K562 (cell line): Measurements from ENCODE around the gene APOC1. TPM values are rescaled to one million over a fixed set of nuclear protein-coding genes. Genes with fewer than 3 reads are reported as not detected.

ENCODE experiments used
- ATF7 ChIP-seq: fragments of 450-650 bp; IDR thresholded peaks from 2 replicates; pipeline ENCODE4 v1.7.1; 2014; ENCODE audit warnings: mild to moderate bottlenecking, moderate library complexity
- CAMTA2 ChIP-seq: fragments of 250-450 bp; sonication (Bioruptor Pico); conservative IDR thresholded peaks from 2 replicates; pipeline ENCODE4 v1.5.1; 2022
- ELF4 ChIP-seq: fragments of 450-650 bp; formaldehyde crosslinking; IDR thresholded peaks from 2 replicates; pipeline ENCODE4 v1.4.0; 2022; ENCODE audit warnings: missing genetic modification characterization
- PHB ChIP-seq: fragments of 250-450 bp; sonication (Bioruptor Pico); IDR thresholded peaks from 2 replicates; pipeline ENCODE4 v1.5.0; 2021
- PTBP1 ChIP-seq: fragments of 200-400 bp; formaldehyde crosslinking; IDR thresholded peaks from 2 replicates; pipeline ENCODE4 v1.6.1; 2017; ENCODE audit warnings: low read depth, low read length
- RCOR1 ChIP-seq, 2 experiments: IDR thresholded peaks; 2 replicates each; pipeline ENCODE4 v1.6.1; 2012; ENCODE audit warnings: low read depth in 2 of 2, low read length in 2 of 2, borderline replicate concordance in 1 of 2, improper control_type of control experiment in 1 of 2
- RFX5 ChIP-seq: IDR thresholded peaks from 2 replicates; pipeline ENCODE4 v1.6.1; 2011; ENCODE audit warnings: low read depth, mild to moderate bottlenecking, improper control_type of control experiment, low read length
- SMAD4 ChIP-seq: fragments of 250-450 bp; sonication (Bioruptor Pico); conservative IDR thresholded peaks from 2 replicates; pipeline ENCODE4 v1.8.0; 2021; ENCODE audit warnings: inconsistent platforms, mild to moderate bottlenecking, moderate library complexity
- TRIM28 ChIP-seq: fragments of 450-650 bp; IDR thresholded peaks from 2 replicates; pipeline ENCODE4 v1.6.1; 2017
- ZNF232 ChIP-seq: sonication (generic); formaldehyde crosslinking; IDR thresholded peaks from 2 replicates; pipeline ENCODE4 v1.8.0; 2022; ENCODE audit warnings: mild to moderate bottlenecking, missing genetic modification reagents
- ZNF561 ChIP-seq: fragments of 450-650 bp; formaldehyde crosslinking; conservative IDR thresholded peaks from 2 replicates; pipeline ENCODE4 v1.4.0; 2020; ENCODE audit warnings: mild to moderate bottlenecking, moderate library complexity
- ZNF830 ChIP-seq: fragments of 250-450 bp; sonication (Bioruptor Pico); IDR thresholded peaks from 2 replicates; pipeline ENCODE4 v1.5.0; 2021; ENCODE audit warnings: mild to moderate bottlenecking
- polyA plus RNA-seq, 8 experiments: library from polyadenylated mRNA; depleted of rRNA in 4 of 8; stranded (reverse) in 5 of 8; unstranded in 3 of 8; fragments of >200 nt; fragmentation: Nextera tagmentation in 2 of 8; fragmentation: Illumina TruSeq in 1 of 8; extraction: Ambion mirVana in 2 of 8; extraction: Trizol in 1 of 8; gene quantifications; 2 replicates each; pipeline versions ENCODE4 v1.2.1 to v1.2.3, GENCODE V29; 2011 to 2014; ENCODE audit warnings: inconsistent platforms in 1 of 8, missing spikeins in 1 of 8
- total RNA-seq, 7 experiments: library from RNA; depleted of rRNA in 6 of 7; stranded (reverse); fragments of >200 nt in 6 of 7; fragmentation: Illumina TruSeq in 2 of 7; extraction: Trizol in 2 of 7; gene quantifications; 2 replicates each; pipeline versions ENCODE4 v1.2.1 to v1.2.3, GENCODE V29; 2011 to 2021; ENCODE audit warnings: low replicate concordance in 1 of 7
- TF ChIP-seq, protein P1 (sequence below), 3 experiments: IDR thresholded peaks in 2 of 3; conservative IDR thresholded peaks in 1 of 3; 2 replicates each; pipeline ENCODE4 v1.5.1; 2011 to 2012; ENCODE audit warnings: low read length in 3 of 3, mild to moderate bottlenecking in 3 of 3, control low read depth in 2 of 3, improper control_type of control experiment in 1 of 3, inconsistent platforms in 1 of 3, low read depth in 1 of 3, mixed read lengths in 1 of 3, moderate library complexity in 1 of 3; ENCODE audit not compliant: insufficient read depth in 2 of 3
- TF ChIP-seq, protein P2 (sequence below): fragments of 250-450 bp; sonication (Bioruptor Pico); IDR thresholded peaks from 2 replicates; pipeline ENCODE4 v1.9.0; 2021; ENCODE audit warnings: mild to moderate bottlenecking, inconsistent platforms
- TF ChIP-seq, protein P3 (sequence below), 2 experiments: IDR thresholded peaks; 2 replicates each; pipeline ENCODE4 v1.6.1; 2012; ENCODE audit warnings: improper control_type of control experiment in 2 of 2, low read depth in 2 of 2, low read length in 2 of 2, borderline replicate concordance in 1 of 2
- TF ChIP-seq, protein P4 (sequence below): fragments of 450-650 bp; IDR thresholded peaks from 2 replicates; pipeline ENCODE4 v1.6.1; 2017; ENCODE audit warnings: antibody characterized with exemption
- TF ChIP-seq, protein P5 (sequence below): sonication (generic); formaldehyde crosslinking; IDR thresholded peaks from 2 replicates; pipeline ENCODE4 v1.8.0; 2023; ENCODE audit warnings: mild to moderate bottlenecking, missing genetic modification reagents

The APOC1 gene
- total and polyA plus RNA-seq, 9 of the 15 experiments (the other 6 are each of a cell fraction or from before 2014, with no cell fraction given) = 115 to 408 (median 220) TPM

DNA sequence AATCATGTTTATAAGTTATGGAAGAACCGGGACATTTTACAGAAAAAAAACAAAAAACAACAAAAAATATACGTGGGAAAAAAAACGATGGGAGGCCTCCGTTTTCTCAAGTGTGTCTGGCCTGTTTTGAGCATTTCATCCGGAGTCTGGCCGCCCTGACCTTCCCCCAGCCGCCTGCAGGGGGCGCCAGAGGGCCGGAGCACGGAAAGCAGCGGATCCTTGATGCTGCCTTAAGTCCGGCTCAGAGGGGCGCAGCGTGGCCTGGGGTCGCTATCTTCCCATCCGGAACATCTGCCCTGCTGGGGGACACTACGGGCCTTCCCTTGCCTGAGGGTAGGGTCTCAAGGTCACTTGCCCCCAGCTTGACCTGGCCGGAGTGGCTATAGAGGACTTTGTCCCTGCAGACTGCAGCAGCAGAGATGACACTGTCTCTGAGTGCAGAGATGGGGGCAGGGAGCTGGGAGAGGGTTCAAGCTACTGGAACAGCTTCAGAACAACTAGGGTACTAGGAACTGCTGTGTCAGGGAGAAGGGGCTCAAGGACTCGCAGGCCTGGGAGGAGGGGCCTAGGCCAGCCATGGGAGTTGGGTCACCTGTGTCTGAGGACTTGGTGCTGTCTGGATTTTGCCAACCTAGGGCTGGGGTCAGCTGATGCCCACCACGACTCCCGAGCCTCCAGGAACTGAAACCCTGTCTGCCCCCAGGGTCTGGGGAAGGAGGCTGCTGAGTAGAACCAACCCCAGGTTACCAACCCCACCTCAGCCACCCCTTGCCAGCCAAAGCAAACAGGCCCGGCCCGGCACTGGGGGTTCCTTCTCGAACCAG, 10.6 kb upstream of the APOC1 start (continued):
- TF ChIP-seq, protein P1, sequence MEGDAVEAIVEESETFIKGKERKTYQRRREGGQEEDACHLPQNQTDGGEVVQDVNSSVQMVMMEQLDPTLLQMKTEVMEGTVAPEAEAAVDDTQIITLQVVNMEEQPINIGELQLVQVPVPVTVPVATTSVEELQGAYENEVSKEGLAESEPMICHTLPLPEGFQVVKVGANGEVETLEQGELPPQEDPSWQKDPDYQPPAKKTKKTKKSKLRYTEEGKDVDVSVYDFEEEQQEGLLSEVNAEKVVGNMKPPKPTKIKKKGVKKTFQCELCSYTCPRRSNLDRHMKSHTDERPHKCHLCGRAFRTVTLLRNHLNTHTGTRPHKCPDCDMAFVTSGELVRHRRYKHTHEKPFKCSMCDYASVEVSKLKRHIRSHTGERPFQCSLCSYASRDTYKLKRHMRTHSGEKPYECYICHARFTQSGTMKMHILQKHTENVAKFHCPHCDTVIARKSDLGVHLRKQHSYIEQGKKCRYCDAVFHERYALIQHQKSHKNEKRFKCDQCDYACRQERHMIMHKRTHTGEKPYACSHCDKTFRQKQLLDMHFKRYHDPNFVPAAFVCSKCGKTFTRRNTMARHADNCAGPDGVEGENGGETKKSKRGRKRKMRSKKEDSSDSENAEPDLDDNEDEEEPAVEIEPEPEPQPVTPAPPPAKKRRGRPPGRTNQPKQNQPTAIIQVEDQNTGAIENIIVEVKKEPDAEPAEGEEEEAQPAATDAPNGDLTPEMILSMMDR (IDR thresholded peaks at IDR 0.05 in 2 of 3, conservative IDR thresholded peaks at IDR 0.05 in 1 of 3; ENCODE audit: insufficient read depth in 2 of 3, low read depth in 1 of 3, low read length in 3 of 3) = peak; percentile 93 to 98 (median 94)
- TF ChIP-seq RCOR1 (IDR thresholded peaks at IDR 0.05; ENCODE audit: borderline replicate concordance in 1 of 2, low read depth in 2 of 2, low read length in 2 of 2) (0 out of 4 replicates have a peak, but pooled peaks of 1 of the 2 experiments have one; percentile 19), ZNF830 (0 out of 2 replicates have a peak, but pooled peaks have one; percentile 9), CAMTA2 (CRISPR knock-in tag) (peak; percentile 15; the same call in 1 of the 2 replicates), TRIM28 (no peak), ATF7 (no peak), ZNF232 (CRISPR knock-in tag) (no peak), RFX5 (no peak), ELF4 (no peak), SMAD4 (CRISPR knock-in tag) (peak; percentile 74; the same call in 1 of the 2 replicates), PTBP1 (no peak), PHB (CRISPR knock-in tag) (no peak), ZNF561 (CRISPR knock-in tag) (no peak)
- TF ChIP-seq, protein P2, sequence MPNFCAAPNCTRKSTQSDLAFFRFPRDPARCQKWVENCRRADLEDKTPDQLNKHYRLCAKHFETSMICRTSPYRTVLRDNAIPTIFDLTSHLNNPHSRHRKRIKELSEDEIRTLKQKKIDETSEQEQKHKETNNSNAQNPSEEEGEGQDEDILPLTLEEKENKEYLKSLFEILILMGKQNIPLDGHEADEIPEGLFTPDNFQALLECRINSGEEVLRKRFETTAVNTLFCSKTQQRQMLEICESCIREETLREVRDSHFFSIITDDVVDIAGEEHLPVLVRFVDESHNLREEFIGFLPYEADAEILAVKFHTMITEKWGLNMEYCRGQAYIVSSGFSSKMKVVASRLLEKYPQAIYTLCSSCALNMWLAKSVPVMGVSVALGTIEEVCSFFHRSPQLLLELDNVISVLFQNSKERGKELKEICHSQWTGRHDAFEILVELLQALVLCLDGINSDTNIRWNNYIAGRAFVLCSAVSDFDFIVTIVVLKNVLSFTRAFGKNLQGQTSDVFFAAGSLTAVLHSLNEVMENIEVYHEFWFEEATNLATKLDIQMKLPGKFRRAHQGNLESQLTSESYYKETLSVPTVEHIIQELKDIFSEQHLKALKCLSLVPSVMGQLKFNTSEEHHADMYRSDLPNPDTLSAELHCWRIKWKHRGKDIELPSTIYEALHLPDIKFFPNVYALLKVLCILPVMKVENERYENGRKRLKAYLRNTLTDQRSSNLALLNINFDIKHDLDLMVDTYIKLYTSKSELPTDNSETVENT (CRISPR knock-in tag) = no peak
- TF ChIP-seq, protein P3, sequence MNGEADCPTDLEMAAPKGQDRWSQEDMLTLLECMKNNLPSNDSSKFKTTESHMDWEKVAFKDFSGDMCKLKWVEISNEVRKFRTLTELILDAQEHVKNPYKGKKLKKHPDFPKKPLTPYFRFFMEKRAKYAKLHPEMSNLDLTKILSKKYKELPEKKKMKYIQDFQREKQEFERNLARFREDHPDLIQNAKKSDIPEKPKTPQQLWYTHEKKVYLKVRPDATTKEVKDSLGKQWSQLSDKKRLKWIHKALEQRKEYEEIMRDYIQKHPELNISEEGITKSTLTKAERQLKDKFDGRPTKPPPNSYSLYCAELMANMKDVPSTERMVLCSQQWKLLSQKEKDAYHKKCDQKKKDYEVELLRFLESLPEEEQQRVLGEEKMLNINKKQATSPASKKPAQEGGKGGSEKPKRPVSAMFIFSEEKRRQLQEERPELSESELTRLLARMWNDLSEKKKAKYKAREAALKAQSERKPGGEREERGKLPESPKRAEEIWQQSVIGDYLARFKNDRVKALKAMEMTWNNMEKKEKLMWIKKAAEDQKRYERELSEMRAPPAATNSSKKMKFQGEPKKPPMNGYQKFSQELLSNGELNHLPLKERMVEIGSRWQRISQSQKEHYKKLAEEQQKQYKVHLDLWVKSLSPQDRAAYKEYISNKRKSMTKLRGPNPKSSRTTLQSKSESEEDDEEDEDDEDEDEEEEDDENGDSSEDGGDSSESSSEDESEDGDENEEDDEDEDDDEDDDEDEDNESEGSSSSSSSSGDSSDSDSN (IDR thresholded peaks at IDR 0.05; ENCODE audit: borderline replicate concordance in 1 of 2, low read depth in 2 of 2, low read length in 2 of 2) = no peak
- TF ChIP-seq, protein P4, sequence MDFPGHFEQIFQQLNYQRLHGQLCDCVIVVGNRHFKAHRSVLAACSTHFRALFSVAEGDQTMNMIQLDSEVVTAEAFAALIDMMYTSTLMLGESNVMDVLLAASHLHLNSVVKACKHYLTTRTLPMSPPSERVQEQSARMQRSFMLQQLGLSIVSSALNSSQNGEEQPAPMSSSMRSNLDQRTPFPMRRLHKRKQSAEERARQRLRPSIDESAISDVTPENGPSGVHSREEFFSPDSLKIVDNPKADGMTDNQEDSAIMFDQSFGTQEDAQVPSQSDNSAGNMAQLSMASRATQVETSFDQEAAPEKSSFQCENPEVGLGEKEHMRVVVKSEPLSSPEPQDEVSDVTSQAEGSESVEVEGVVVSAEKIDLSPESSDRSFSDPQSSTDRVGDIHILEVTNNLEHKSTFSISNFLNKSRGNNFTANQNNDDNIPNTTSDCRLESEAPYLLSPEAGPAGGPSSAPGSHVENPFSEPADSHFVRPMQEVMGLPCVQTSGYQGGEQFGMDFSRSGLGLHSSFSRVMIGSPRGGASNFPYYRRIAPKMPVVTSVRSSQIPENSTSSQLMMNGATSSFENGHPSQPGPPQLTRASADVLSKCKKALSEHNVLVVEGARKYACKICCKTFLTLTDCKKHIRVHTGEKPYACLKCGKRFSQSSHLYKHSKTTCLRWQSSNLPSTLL = no peak
- TF ChIP-seq, protein P5, sequence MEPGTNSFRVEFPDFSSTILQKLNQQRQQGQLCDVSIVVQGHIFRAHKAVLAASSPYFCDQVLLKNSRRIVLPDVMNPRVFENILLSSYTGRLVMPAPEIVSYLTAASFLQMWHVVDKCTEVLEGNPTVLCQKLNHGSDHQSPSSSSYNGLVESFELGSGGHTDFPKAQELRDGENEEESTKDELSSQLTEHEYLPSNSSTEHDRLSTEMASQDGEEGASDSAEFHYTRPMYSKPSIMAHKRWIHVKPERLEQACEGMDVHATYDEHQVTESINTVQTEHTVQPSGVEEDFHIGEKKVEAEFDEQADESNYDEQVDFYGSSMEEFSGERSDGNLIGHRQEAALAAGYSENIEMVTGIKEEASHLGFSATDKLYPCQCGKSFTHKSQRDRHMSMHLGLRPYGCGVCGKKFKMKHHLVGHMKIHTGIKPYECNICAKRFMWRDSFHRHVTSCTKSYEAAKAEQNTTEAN = no peak
